ENCODE data around the gene ASIC4. TPM values are rescaled to one million over a fixed set of nuclear protein-coding genes. Genes with fewer than 3 reads are reported as not detected.

The ASIC4 gene
- total RNA-seq, 6 experiments from 2014 or later, result 0.05 to 0.19 (median 0.07) TPM; not detected in 3

DNA sequence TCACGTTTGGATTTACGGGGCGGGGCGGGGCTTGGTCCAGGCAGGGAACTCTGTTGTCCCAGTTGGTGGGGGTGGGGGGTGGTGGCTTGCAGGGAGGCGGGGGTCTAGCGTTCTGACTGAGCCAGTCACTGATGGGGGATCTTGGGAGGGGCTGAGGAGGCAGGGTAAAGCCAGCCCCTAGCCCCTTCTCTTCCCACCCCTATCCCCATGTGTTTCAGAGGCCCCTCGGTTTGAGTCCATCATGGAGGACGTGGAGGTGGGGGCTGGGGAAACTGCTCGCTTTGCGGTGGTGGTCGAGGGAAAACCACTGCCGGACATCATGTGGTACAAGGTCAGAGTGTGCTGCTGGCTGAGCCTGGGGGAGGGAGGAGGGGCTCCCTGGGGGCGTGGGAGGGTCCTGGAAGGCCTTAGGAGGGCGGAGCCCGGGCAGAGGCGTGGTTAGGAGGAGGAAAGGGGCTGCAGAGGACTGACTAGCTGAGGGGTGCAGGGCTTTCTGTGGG is 37.6 kb upstream of the ASIC4 start:
- Mint-ChIP-seq H3K27ac (peak overlapping the region; percentile 45; the same call in 1 of the 2 replicates), H3K27me3 (ENCODE audit: insufficient read depth) (peaks cover 4% of the 10 kb centered on the region), H3K4me3 (no peak overlapping the region), H3K9me3 (no peaks in the 10 kb centered on the region), H3K36me3 (ENCODE audit: low read depth) (peaks cover 10% of the 10 kb centered on the region; the same call in 1 of the 2 replicates), H3K4me1 (ENCODE audit: low read depth) (peaks cover 14% of the 10 kb centered on the region)
- TF ChIP-seq, protein P1, sequence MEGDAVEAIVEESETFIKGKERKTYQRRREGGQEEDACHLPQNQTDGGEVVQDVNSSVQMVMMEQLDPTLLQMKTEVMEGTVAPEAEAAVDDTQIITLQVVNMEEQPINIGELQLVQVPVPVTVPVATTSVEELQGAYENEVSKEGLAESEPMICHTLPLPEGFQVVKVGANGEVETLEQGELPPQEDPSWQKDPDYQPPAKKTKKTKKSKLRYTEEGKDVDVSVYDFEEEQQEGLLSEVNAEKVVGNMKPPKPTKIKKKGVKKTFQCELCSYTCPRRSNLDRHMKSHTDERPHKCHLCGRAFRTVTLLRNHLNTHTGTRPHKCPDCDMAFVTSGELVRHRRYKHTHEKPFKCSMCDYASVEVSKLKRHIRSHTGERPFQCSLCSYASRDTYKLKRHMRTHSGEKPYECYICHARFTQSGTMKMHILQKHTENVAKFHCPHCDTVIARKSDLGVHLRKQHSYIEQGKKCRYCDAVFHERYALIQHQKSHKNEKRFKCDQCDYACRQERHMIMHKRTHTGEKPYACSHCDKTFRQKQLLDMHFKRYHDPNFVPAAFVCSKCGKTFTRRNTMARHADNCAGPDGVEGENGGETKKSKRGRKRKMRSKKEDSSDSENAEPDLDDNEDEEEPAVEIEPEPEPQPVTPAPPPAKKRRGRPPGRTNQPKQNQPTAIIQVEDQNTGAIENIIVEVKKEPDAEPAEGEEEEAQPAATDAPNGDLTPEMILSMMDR (IDR thresholded peaks at IDR 0.05), result no peak
- DNase-seq, result no peak

DNA sequence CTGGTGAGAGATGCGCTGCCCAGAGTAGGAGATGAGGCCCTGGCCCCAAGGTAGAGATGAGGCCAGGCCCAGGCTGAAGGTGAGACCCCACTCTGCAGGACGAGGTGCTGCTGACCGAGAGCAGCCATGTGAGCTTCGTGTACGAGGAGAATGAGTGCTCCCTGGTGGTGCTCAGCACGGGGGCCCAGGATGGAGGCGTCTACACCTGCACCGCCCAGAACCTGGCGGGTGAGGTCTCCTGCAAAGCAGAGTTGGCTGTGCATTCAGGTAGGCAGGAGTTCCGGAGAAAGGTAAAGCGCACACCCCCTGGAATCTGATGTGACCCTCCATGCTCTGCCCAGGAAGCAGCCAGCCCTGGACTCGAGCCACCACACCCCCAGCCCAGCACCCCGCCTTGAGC is 37.1 kb upstream of the ASIC4 start:
- no peak overlapping the region for H3K27ac Mint-ChIP-seq
- H3K27me3 Mint-ChIP-seq (ENCODE audit: insufficient read depth), result peaks cover 4% of the 10 kb centered on the region
- TF ChIP-seq, protein P1 (IDR thresholded peaks at IDR 0.05), result no peak
- no peak overlapping the region for H3K4me3 Mint-ChIP-seq
- H3K4me1 Mint-ChIP-seq (ENCODE audit: low read depth), result peaks cover 14% of the 10 kb centered on the region
- no peak for DNase-seq
- H3K9me3 Mint-ChIP-seq, result no peaks in the 10 kb centered on the region
- H3K36me3 Mint-ChIP-seq (ENCODE audit: low read depth), result peaks cover 10% of the 10 kb centered on the region; the same call in 1 of the 2 replicates

DNA sequence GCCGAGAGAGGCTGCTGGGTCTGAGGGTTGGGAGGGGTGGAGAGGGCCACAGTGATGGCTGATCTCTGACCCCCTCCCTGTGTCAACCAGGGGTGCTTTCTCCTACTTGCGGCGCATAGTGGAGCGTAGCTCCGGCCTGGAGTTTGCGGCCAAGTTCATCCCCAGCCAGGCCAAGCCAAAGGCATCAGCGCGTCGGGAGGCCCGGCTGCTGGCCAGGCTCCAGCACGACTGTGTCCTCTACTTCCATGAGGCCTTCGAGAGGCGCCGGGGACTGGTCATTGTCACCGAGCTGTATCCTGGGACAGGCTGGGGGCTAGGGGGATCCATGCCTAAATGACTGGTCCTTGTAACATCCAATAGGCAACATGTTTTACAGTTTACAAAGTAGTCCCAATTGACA is 36.5 kb upstream of the ASIC4 start:
- no peak overlapping the region for H3K4me3 Mint-ChIP-seq
- H3K27ac Mint-ChIP-seq, result no peak overlapping the region
- H3K27me3 Mint-ChIP-seq (ENCODE audit: insufficient read depth), result peaks cover 5% of the 10 kb centered on the region
- no peak for DNase-seq
- peaks cover 10% of the 10 kb centered on the region; the same call in 1 of the 2 replicates for H3K36me3 Mint-ChIP-seq (ENCODE audit: low read depth)
- TF ChIP-seq, protein P1 (IDR thresholded peaks at IDR 0.05), result no peak
- no peaks in the 10 kb centered on the region for H3K9me3 Mint-ChIP-seq
- H3K4me1 Mint-ChIP-seq (ENCODE audit: low read depth), result peaks cover 14% of the 10 kb centered on the region

DNA sequence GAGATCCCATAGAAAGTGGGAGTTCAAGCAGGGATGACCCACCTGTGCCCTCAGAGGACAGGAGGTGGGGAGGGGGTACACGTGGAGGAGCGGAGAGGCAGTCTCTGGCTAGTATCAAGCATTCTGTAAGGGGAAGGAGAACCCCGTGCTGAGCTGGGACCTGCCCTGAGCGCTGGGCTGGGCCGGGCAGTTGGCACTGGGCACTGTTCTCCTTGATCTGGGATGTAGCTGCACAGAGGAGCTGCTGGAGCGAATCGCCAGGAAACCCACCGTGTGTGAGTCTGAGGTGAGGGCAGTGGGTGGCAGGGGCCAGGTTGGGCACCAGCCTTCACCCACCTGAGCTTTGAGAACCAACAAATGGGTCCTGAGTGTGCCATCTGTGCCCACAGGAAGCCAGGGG is 35.4 kb upstream of the ASIC4 start:
- Mint-ChIP-seq H3K36me3 (ENCODE audit: low read depth) (peaks cover 10% of the 10 kb centered on the region; the same call in 1 of the 2 replicates), H3K27ac (no peak overlapping the region), H3K4me3 (no peak overlapping the region), H3K9me3 (no peaks in the 10 kb centered on the region), H3K27me3 (ENCODE audit: insufficient read depth) (peaks cover 6% of the 10 kb centered on the region), H3K4me1 (ENCODE audit: low read depth) (peaks cover 14% of the 10 kb centered on the region)
- DNase-seq, result no peak
- TF ChIP-seq, protein P1 (IDR thresholded peaks at IDR 0.05), result no peak

DNA sequence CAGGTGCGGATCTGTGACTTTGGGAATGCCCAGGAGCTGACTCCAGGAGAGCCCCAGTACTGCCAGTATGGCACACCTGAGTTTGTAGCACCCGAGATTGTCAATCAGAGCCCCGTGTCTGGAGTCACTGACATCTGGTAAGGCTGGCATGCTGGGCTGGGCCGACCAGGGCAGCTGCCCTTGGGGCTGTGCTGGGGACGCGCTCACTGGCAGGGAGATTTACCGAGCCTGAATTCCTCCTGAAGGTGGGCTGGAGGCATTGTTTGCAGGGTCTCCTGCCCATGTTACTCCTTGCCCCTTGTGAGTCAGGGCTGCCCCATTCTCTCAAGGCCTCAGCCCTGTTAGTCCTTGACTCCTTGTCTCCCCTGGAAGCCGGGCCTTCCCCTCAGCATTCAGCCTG is 34.3 kb upstream of the ASIC4 start:
- no peak overlapping the region for H3K27ac Mint-ChIP-seq

More for the DNA sequence above, 34.3 kb upstream of the ASIC4 start:
- peaks cover 14% of the 10 kb centered on the region for H3K4me1 Mint-ChIP-seq (ENCODE audit: low read depth)
- no peaks in the 10 kb centered on the region for H3K9me3 Mint-ChIP-seq
- peaks cover 6% of the 10 kb centered on the region for H3K27me3 Mint-ChIP-seq (ENCODE audit: insufficient read depth)
- no peak overlapping the region for H3K4me3 Mint-ChIP-seq
- TF ChIP-seq, protein P1 (IDR thresholded peaks at IDR 0.05), result no peak
- H3K36me3 Mint-ChIP-seq (ENCODE audit: low read depth), result peaks cover 10% of the 10 kb centered on the region; the same call in 1 of the 2 replicates
- no peak for DNase-seq

Data from HFFc6 (cell line).